ENCODE data around the gene TAF1C. TPM values are rescaled to one million over a fixed set of nuclear protein-coding genes. Genes with fewer than 3 reads are reported as not detected.
A peak's percentile ranks its signal among the peaks of the same experiment; 100 is the strongest.

The TAF1C gene
- total and polyA plus RNA-seq, 2 of the 8 experiments (the other 6 are each of a cell fraction or from before 2014, with no cell fraction given), result 44.6 to 63.8 TPM

GRCh38 chr16:84190731-84191388, 4.0 kb upstream of the TAF1C start, which contains the start of gene ADAD2:
Gene ADAD2, plus strand, starts transcription at chr16:84191157. Its CDS starts 74 bp downstream, at chr16:84191231.
- Histone ChIP-seq H3K4ac (replicated peaks; ENCODE audit: insufficient read length, low read depth, low read length) (no peak within 1 kb of the TSS), H3K79me1 (ENCODE audit: low read depth, low read length) (no peaks in the 10 kb centered on the region), H3K27ac (ENCODE audit: low read depth, low read length) (no peak within 1 kb of the TSS), H2BK12ac (ENCODE audit: low read depth, low read length) (no peak within 1 kb of the TSS), H3K36me3 (ENCODE audit: control insufficient read depth in 2 of 4, insufficient read depth in 4 of 4, low read length in 3 of 4) (no peaks in the 10 kb centered on the region), H3K18ac (ENCODE audit: extremely low read depth, low read length) (no peak within 1 kb of the TSS), H4K5ac (ENCODE audit: insufficient read length, low read depth, low read length) (no peak within 1 kb of the TSS), H3K14ac (ENCODE audit: insufficient read length) (no peak within 1 kb of the TSS), H2AK5ac (ENCODE audit: low read depth, low read length) (no peak within 1 kb of the TSS), H2BK15ac (ENCODE audit: low read length) (no peak within 1 kb of the TSS), H3K4me2 (ENCODE audit: insufficient read depth in 1 of 2, low read depth in 2 of 2, low read length in 2 of 2) (no peak within 1 kb of the TSS), H2BK20ac (ENCODE audit: low read length) (no peak within 1 kb of the TSS), H3K79me2 (ENCODE audit: control insufficient read depth in 1 of 2, insufficient read depth in 2 of 2, low read length in 2 of 2) (peaks cover 0 to 7% of the 10 kb centered on the region in 2 experiments; a peak in 2 of 4 replicates), H2AFZ (ENCODE audit: low read length) (0 out of 2 replicates have a peak within 1 kb of the TSS, but pooled peaks have one; percentile 41), H2BK120ac (replicated peaks; ENCODE audit: low read depth, low read length) (no peak within 1 kb of the TSS), H2BK5ac (ENCODE audit: low read depth, low read length) (no peak within 1 kb of the TSS), H3K23ac (ENCODE audit: insufficient read length) (no peak within 1 kb of the TSS), H4K91ac (replicated peaks; ENCODE audit: insufficient read length, low read length) (no peak within 1 kb of the TSS), H4K8ac (ENCODE audit: extremely low read depth, insufficient read depth, low read length) (peak within 1 kb of the TSS; percentile 11; the same call in 1 of the 2 replicates), H3K23me2 (ENCODE audit: low read depth, low read length) (peaks cover 3% of the 10 kb centered on the region; the same call in 1 of the 2 replicates), H3K4me3 (ENCODE audit: extremely low read depth in 1 of 4, insufficient read depth in 2 of 4, low read depth in 3 of 4, low read length in 4 of 4) (no peak within 1 kb of the TSS), H4K20me1 (replicated peaks in 1 of 2; ENCODE audit: control insufficient read depth in 1 of 2, insufficient read depth in 2 of 2, low read length in 2 of 2) (peaks cover 0 to 3% of the 10 kb centered on the region in 2 experiments), H3K56ac (replicated peaks; ENCODE audit: insufficient read length, low read depth, low read length) (no peak within 1 kb of the TSS), H3K9ac (replicated peaks in 1 of 4; ENCODE audit: extremely low read depth in 1 of 4, low read depth in 3 of 4, low read length in 3 of 4) (no peak within 1 kb of the TSS), H3K4me1 (replicated peaks in 1 of 4; ENCODE audit: control insufficient read depth in 3 of 4, insufficient read depth in 4 of 4, low read length in 3 of 4) (peaks cover 0 to 1% (median 0%) of the 10 kb centered on the region in 4 experiments; a peak in 3 of 7 replicates), H3K27me3 (replicated peaks in 1 of 4; ENCODE audit: control insufficient read depth in 3 of 4, extremely low read depth in 1 of 4, insufficient read depth in 3 of 4, low read length in 3 of 4) (no peaks in the 10 kb centered on the region), H3K9me3 (ENCODE audit: insufficient read depth in 2 of 2, low read depth in 1 of 2, low read length in 1 of 2) (no peaks in the 10 kb centered on the region; a peak in 1 of 4 replicates)
- 86% methylated on average over 42 of the region's 47 CpGs; no CpG with 5 or more reads in 1 of the 2 experiments for WGBS, 2 experiments (ENCODE audit: extremely low coverage in 1 of 2, insufficient coverage in 1 of 2, insufficient read length in 1 of 2, insufficient replicate concordance in 2 of 2, low coverage in 1 of 2, low lambda C conversion rate in 2 of 2, missing lambda C conversion rate in 1 of 2)
- ChIA-PET POLR2A (ENCODE audit: partially characterized antibody) (interaction anchor here (1.4 kb wide), 1 partner anchor 13 kb away, joined by 6 read pairs; no protein-coding TSS in a partner anchor), CTCF (ENCODE audit: partially characterized antibody) (interaction anchor here (1.0 to 1.8 kb wide), 6 partner anchors 8 to 294 kb away, joined by 3 to 5 read pairs (median 3); no protein-coding TSS in a partner anchor)
- DNase-seq (ENCODE audit: low read depth in 1 of 2, low spot score in 2 of 2), result peak; percentile 33 to 88
- FAIRE-seq, result no peak
- TF ChIP-seq SP1 (IDR thresholded peaks at IDR 0.05; ENCODE audit: low read depth, low read length) (peak; percentile 97), CHD2 (IDR thresholded peaks at IDR 0.05; ENCODE audit: low read length) (peak; percentile 86), SP2 (IDR thresholded peaks at IDR 0.05; ENCODE audit: low read length) (peak; percentile 57), RXRA (IDR thresholded peaks at IDR 0.05; ENCODE audit: insufficient read depth, low read depth, low read length) (no peak), HDAC6 (IDR thresholded peaks at IDR 0.05; ENCODE audit: low read depth, low read length) (no peak), CREB1 (IDR thresholded peaks at IDR 0.05) (0 out of 2 replicates have a peak, but pooled peaks have one; percentile 15), TCF12 (IDR thresholded peaks at IDR 0.05; ENCODE audit: low read depth, low read length) (no peak), CTCF (IDR thresholded peaks at IDR 0.05; ENCODE audit: control extremely low read depth in 1 of 3, insufficient read depth in 1 of 3, low read depth in 1 of 3, low read length in 3 of 3) (no peak)
- TF ChIP-seq, protein P1, sequence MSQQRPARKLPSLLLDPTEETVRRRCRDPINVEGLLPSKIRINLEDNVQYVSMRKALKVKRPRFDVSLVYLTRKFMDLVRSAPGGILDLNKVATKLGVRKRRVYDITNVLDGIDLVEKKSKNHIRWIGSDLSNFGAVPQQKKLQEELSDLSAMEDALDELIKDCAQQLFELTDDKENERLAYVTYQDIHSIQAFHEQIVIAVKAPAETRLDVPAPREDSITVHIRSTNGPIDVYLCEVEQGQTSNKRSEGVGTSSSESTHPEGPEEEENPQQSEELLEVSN (IDR thresholded peaks at IDR 0.05), result peak; percentile 91
